ENCODE results near the gene TAF11L2.
"Not testable (repeated sequence)": the region's sequence is repeated elsewhere in the genome, so short reads cannot be mapped to it uniquely, and the experiment has no call there.

TAF11L2 gene

DNA sequence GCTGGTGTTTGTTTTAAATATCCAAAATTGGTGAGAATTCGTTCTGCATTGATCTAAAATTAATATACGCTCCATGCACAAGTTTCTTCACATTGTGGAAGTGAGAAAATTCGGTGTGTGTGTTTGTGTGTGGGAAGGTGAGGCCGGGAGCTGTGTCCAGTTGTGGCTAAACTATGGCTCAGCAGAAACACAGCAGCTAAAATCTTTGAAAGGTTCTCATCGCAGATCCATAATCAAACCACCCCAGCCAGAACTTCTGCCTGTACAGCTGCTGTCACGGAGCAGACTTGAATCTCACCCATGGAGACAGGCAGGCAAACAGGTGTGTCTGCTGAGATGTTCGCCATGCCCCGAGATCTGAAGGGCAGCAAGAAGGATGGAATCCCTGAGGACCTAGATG is at the start of gene TAF11L2:
Gene TAF11L2, plus strand, starts transcription at position 301 of the 400 bp plus-strand sequence.
- not testable (repeated sequence) for H3K9ac ChIP-seq (ENCODE audit: low read length); H3K27ac ChIP-seq (ENCODE audit: low read length); H3K4me1 ChIP-seq (ENCODE audit: control insufficient read depth, low read depth, low read length); H3K9me3 ChIP-seq (ENCODE audit: control insufficient read depth, low read depth, low read length); H3K36me3 ChIP-seq (ENCODE audit: control insufficient read depth, low read depth, low read length); H3K27me3 ChIP-seq (ENCODE audit: control insufficient read depth, insufficient read depth, low read length); H3K4me3 ChIP-seq (ENCODE audit: low read length)

DNA sequence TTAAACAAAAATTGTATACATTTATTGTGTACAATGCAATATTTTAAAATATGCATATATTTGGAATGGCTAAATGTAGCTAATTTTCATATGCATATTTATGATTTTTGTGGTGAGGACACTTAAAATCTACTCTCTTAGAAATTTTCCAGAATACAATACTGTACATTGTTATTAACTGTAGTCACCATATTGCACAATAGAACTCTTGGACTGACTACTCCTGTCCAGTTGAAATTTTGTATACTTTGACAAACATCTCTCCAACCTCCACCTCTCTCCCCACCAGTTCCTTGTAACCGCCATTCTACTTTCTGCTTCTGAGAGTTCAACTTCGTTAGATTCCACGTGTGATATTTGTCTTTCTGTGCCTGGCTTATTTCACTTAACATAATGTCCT is 49.2 kb upstream of the TAF11L2 start:
- Histone ChIP-seq H3K4me1 (ENCODE audit: control insufficient read depth, low read depth, low read length) (no peaks in the 10 kb centered on the region), H3K4me3 (ENCODE audit: low read length) (no peak overlapping the region), H3K27ac (ENCODE audit: low read length) (no peak overlapping the region), H3K9ac (ENCODE audit: low read length) (no peak overlapping the region), H3K27me3 (ENCODE audit: control insufficient read depth, insufficient read depth, low read length) (no peaks in the 10 kb centered on the region), H3K36me3 (ENCODE audit: control insufficient read depth, low read depth, low read length) (no peaks in the 10 kb centered on the region), H3K9me3 (ENCODE audit: control insufficient read depth, low read depth, low read length) (no peaks in the 10 kb centered on the region)

DNA sequence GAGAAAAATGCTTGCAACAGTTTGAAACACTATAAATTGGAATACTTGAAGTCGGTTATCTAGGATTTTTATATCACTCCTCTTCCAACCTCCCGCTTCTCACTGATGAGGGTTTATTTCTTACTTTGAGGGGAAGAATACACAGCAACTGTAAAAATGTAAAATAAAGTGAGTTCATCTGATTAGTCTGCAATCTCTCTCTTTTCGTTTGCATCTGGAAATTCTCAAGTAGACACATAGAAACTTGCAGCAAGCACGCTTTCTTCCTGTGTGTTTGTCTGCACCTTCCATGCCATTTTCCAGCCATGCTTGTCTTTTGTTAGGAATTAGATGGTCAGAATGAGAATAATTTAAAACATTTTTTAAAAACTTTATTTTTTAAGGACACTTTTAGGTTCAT is 45.1 kb upstream of the TAF11L2 start:
- no peaks in the 10 kb centered on the region for H3K9me3 ChIP-seq (ENCODE audit: control insufficient read depth, low read depth, low read length)
- no peak overlapping the region for H3K9ac ChIP-seq (ENCODE audit: low read length)
- no peak overlapping the region for H3K4me3 ChIP-seq (ENCODE audit: low read length)
- no peaks in the 10 kb centered on the region for H3K36me3 ChIP-seq (ENCODE audit: control insufficient read depth, low read depth, low read length)
- no peak overlapping the region for H3K27ac ChIP-seq (ENCODE audit: low read length)
- H3K4me1 ChIP-seq (ENCODE audit: control insufficient read depth, low read depth, low read length) = no peaks in the 10 kb centered on the region
- H3K27me3 ChIP-seq (ENCODE audit: control insufficient read depth, insufficient read depth, low read length) = no peaks in the 10 kb centered on the region

DNA sequence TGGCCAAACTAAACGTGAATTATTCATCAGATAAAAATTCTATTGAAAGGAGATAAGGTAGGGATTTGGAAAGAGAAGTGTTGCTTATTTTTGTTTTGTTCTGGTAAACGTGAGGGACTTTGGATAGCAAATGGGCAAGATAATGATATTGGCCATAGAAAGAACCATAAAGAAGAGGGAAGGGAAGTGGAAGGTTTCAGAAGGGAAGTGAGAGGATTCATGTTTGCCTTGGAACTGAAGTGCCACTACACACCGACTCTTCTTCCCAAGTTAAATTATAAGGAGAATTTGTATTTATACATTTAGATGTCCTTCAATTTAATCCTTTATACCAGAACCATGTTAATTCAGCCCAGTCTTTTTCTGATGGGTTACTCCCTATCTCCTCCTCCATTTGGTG is 42.1 kb upstream of the TAF11L2 start:
- no peaks in the 10 kb centered on the region for H3K9me3 ChIP-seq (ENCODE audit: control insufficient read depth, low read depth, low read length)
- no peak overlapping the region for H3K27ac ChIP-seq (ENCODE audit: low read length)
- H3K4me1 ChIP-seq (ENCODE audit: control insufficient read depth, low read depth, low read length) = no peaks in the 10 kb centered on the region
- no peaks in the 10 kb centered on the region for H3K36me3 ChIP-seq (ENCODE audit: control insufficient read depth, low read depth, low read length)
- H3K4me3 ChIP-seq (ENCODE audit: low read length) = no peak overlapping the region
- H3K9ac ChIP-seq (ENCODE audit: low read length) = no peak overlapping the region
- H3K27me3 ChIP-seq (ENCODE audit: control insufficient read depth, insufficient read depth, low read length) = no peaks in the 10 kb centered on the region

DNA sequence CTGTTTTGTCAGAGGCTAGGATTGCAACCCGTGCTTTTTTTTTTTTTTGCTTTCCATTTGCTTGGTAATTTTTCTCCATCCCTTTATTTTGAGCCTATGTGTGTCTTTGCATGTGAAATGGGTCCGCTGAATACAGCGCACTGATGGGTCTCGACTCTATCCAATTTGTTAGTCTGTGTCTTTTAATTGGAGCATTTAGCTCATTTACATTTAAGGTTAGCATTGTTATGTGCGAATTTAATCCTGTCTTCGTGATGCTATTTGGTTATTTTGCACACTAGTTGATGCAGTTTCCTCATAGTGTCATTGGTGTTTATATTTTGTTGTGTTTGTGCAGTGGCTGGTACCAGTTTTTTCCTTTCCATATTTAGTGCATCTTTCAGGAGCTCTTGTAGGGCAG is 36.2 kb upstream of the TAF11L2 start:
- Histone ChIP-seq H3K36me3 (ENCODE audit: control insufficient read depth, low read depth, low read length) (no peaks in the 10 kb centered on the region), H3K27ac (ENCODE audit: low read length) (no peak overlapping the region), H3K9ac (ENCODE audit: low read length) (no peak overlapping the region), H3K4me3 (ENCODE audit: low read length) (no peak overlapping the region), H3K9me3 (ENCODE audit: control insufficient read depth, low read depth, low read length) (no peaks in the 10 kb centered on the region), H3K4me1 (ENCODE audit: control insufficient read depth, low read depth, low read length) (no peaks in the 10 kb centered on the region), H3K27me3 (ENCODE audit: control insufficient read depth, insufficient read depth, low read length) (no peaks in the 10 kb centered on the region)

DNA sequence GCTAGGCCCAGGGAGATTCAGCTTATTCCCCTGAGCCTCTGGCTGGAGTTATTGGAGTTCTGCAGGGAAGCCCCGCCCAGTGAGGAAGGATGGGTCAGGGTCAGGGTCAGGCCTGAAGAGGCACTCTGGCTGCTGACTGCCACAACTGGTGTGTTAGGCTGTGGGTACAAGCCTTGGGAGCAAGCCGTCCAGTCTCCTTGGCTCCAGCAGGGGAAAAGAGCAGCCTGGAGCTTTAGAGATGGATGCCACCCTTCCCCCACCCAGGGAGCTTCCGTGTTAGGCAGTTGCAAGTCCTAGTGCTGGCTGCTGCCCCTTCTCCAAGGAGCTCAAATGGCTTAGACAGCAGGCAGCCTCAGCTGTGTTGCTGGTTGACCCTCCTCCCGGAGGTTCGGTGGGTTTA is 34.4 kb upstream of the TAF11L2 start:
- no peaks in the 10 kb centered on the region for H3K4me1 ChIP-seq (ENCODE audit: control insufficient read depth, low read depth, low read length)

DNA sequence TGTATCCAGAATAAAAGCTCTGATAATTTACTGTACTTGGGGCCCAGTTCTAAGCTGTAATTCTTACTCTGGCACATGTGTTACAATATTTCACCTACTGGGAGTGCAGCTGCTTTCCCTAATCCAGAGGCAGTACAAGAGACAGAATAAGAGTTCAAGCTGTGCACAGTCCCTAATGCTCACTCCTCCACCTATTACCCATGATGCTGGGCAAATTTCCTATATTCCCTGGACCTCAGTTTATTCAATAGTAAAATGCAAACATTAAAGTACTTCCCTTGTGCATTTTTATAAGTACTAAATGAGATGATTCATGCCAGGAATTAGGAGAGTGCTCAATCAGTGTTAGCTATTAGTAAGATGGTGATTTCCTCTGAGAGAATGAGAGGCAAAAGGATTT is 28.0 kb upstream of the TAF11L2 start:
- no peak overlapping the region for H3K27ac ChIP-seq (ENCODE audit: low read length)
- H3K9ac ChIP-seq (ENCODE audit: low read length) = no peak overlapping the region
- no peaks in the 10 kb centered on the region for H3K27me3 ChIP-seq (ENCODE audit: control insufficient read depth, insufficient read depth, low read length)
- no peak overlapping the region for H3K4me3 ChIP-seq (ENCODE audit: low read length)
- H3K9me3 ChIP-seq (ENCODE audit: control insufficient read depth, low read depth, low read length) = no peaks in the 10 kb centered on the region
- no peaks in the 10 kb centered on the region for H3K36me3 ChIP-seq (ENCODE audit: control insufficient read depth, low read depth, low read length)
- H3K4me1 ChIP-seq (ENCODE audit: control insufficient read depth, low read depth, low read length) = no peaks in the 10 kb centered on the region

More for the DNA sequence above, 34.4 kb upstream of the TAF11L2 start:
- no peak overlapping the region for H3K9ac ChIP-seq (ENCODE audit: low read length)
- H3K4me3 ChIP-seq (ENCODE audit: low read length) = no peak overlapping the region
- H3K27me3 ChIP-seq (ENCODE audit: control insufficient read depth, insufficient read depth, low read length) = no peaks in the 10 kb centered on the region
- no peaks in the 10 kb centered on the region for H3K36me3 ChIP-seq (ENCODE audit: control insufficient read depth, low read depth, low read length)
- no peaks in the 10 kb centered on the region for H3K9me3 ChIP-seq (ENCODE audit: control insufficient read depth, low read depth, low read length)
- no peak overlapping the region for H3K27ac ChIP-seq (ENCODE audit: low read length)

DNA sequence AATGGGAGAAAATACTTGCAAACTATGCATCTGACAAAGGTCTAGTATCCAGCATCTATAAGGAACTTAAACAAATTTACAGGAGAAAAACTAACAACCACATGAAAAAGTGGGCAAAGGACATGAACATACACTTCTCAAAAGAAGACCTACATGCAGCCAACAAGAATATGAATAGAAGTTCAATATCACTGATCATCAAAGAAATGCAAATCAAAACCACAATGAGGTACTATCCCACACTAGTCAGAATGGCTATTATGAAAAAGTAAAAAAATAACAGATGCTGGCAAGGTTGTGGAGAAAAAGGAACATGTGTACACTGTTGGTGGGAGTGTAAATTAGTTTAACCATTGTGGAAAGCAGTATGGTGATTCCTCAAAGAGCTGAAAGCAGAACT is 23.0 kb upstream of the TAF11L2 start:
- H3K9ac ChIP-seq (ENCODE audit: low read length); H3K27ac ChIP-seq (ENCODE audit: low read length); H3K27me3 ChIP-seq (ENCODE audit: control insufficient read depth, insufficient read depth, low read length); H3K36me3 ChIP-seq (ENCODE audit: control insufficient read depth, low read depth, low read length); H3K4me1 ChIP-seq (ENCODE audit: control insufficient read depth, low read depth, low read length); H3K4me3 ChIP-seq (ENCODE audit: low read length); H3K9me3 ChIP-seq (ENCODE audit: control insufficient read depth, low read depth, low read length): not testable (repeated sequence)

DNA sequence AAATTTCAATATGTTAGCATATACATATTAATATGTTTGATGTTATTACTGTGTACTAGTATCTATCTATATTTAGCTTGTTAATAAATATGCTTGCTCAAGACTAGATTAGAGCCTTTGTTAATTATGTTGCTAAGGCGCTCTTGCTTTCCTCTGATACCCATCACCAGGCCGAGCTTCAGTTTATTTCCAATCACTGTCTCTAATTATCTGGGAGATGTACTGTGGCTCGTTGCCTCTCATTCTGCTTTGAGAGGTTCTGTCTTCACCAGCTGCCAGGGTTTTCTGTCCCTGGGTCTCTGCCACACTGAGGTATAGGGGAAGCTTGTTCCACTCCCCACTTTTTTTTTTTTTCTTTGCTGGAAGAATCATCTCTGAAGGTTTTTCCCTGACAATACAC is 21.0 kb upstream of the TAF11L2 start:
- H3K27ac ChIP-seq (ENCODE audit: low read length) = no peak overlapping the region
- no peak overlapping the region for H3K4me3 ChIP-seq (ENCODE audit: low read length)
- no peak overlapping the region for H3K9ac ChIP-seq (ENCODE audit: low read length)
- H3K9me3 ChIP-seq (ENCODE audit: control insufficient read depth, low read depth, low read length) = no peaks in the 10 kb centered on the region
- H3K36me3 ChIP-seq (ENCODE audit: control insufficient read depth, low read depth, low read length) = no peaks in the 10 kb centered on the region
- H3K4me1 ChIP-seq (ENCODE audit: control insufficient read depth, low read depth, low read length) = no peaks in the 10 kb centered on the region
- H3K27me3 ChIP-seq (ENCODE audit: control insufficient read depth, insufficient read depth, low read length) = no peaks in the 10 kb centered on the region

DNA sequence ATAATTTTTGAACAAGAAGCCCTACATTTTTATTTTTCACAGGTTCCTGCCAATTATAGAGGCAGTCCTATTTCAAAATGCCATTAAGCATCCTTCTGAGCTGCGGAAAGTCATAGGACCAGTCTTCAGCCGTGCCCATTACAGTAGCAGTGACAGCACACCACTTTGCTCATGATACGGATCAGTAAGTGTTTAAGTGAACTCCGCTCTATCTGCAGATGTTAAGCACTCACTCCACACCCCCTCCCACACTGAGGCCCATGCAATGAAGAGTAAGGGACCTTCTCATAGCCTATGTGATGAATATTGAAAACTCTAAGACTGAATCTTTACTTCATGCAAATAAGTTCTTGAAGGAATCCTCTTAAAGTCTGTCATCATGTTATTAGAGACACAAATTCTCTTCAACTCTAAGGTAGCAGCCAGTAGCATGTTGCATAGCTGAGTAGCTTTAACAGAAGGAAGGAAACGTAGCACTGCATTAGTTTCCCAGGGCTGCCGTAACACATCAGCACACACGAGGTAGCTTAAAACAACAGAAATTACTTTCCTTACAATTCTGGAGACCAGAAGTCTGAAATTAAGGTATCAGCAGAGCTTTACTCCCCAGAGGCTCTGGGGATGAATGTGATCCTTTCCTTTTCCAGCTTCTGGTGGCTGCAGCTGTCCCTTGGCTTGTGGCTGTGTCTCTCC is 20.3 kb upstream of the TAF11L2 start:
- no peaks in the 10 kb centered on the region for H3K4me1 ChIP-seq (ENCODE audit: control insufficient read depth, low read depth, low read length)
- H3K9ac ChIP-seq (ENCODE audit: low read length) = no peak overlapping the region
- no peaks in the 10 kb centered on the region for H3K9me3 ChIP-seq (ENCODE audit: control insufficient read depth, low read depth, low read length)
- H3K4me3 ChIP-seq (ENCODE audit: low read length) = no peak overlapping the region
- H3K27ac ChIP-seq (ENCODE audit: low read length) = no peak overlapping the region
- H3K36me3 ChIP-seq (ENCODE audit: control insufficient read depth, low read depth, low read length) = no peaks in the 10 kb centered on the region
- H3K27me3 ChIP-seq (ENCODE audit: control insufficient read depth, insufficient read depth, low read length) = no peaks in the 10 kb centered on the region

DNA sequence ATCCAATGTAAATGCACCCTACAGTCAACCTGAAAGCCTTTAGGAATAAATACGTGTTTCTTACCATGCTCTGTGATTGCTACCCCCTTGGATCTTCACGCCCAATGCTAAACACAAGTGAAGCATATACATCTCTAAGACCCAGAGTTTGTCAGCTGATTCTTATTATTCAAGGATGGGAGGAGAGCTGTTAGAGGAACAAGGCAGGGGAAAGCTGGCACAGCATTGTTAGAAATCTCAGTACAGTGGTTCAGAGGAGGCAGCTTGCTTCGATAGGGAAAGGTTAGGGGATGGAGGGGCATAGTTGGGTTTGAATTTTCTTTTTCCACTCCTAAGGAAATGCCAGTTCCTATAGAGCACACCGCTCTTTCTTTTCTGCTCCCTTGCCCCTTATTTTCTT is 16.7 kb upstream of the TAF11L2 start:
- Histone ChIP-seq H3K9me3 (ENCODE audit: control insufficient read depth, low read depth, low read length) (no peaks in the 10 kb centered on the region), H3K4me1 (ENCODE audit: control insufficient read depth, low read depth, low read length) (no peaks in the 10 kb centered on the region), H3K27me3 (ENCODE audit: control insufficient read depth, insufficient read depth, low read length) (no peaks in the 10 kb centered on the region), H3K27ac (ENCODE audit: low read length) (no peak overlapping the region), H3K4me3 (ENCODE audit: low read length) (no peak overlapping the region), H3K36me3 (ENCODE audit: control insufficient read depth, low read depth, low read length) (no peaks in the 10 kb centered on the region), H3K9ac (ENCODE audit: low read length) (no peak overlapping the region)

DNA sequence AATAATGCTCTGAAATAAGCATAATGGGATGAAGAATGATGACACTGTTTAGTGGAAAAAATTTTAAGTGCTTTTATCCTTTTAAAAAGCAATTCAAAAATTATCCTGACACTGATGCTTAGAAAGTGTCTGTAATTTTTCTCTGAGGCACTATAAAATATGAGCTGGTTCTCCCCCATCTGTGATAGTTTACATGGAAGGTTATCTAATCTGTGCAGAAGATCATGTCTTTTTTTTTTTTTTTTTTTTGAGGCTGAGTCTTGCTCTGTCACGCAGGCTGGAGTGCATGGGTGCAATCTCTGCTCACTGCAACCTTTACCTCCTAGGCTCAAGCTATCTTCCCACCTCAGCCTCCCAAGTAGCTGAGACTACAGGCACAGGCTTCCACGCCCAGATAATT is 15.2 kb upstream of the TAF11L2 start:
- H3K4me1 ChIP-seq (ENCODE audit: control insufficient read depth, low read depth, low read length) = no peaks in the 10 kb centered on the region
- no peaks in the 10 kb centered on the region for H3K27me3 ChIP-seq (ENCODE audit: control insufficient read depth, insufficient read depth, low read length)
- no peaks in the 10 kb centered on the region for H3K36me3 ChIP-seq (ENCODE audit: control insufficient read depth, low read depth, low read length)
- H3K9ac ChIP-seq (ENCODE audit: low read length) = no peak overlapping the region
- no peak overlapping the region for H3K4me3 ChIP-seq (ENCODE audit: low read length)
- H3K27ac ChIP-seq (ENCODE audit: low read length) = no peak overlapping the region
- H3K9me3 ChIP-seq (ENCODE audit: control insufficient read depth, low read depth, low read length) = no peaks in the 10 kb centered on the region
